Dermis microvascular lymphatic vessel endothelial cell (primary cell): ENCODE data around the gene RAPGEF6. TPM values are rescaled to one million over a fixed set of nuclear protein-coding genes. Genes with fewer than 3 reads are reported as not detected.

Experiments used
- DNase-seq, 2 donors: peaks; one replicate each; pipeline versions ENCODE4 v3.0.0 to v3.0.0-alpha.2; 2010; ENCODE audit warnings: low read depth in 2 of 2
- total RNA-seq: library from RNA; depleted of rRNA; stranded (reverse); fragments of >200 nt; gene quantifications from 2 replicates; pipeline ENCODE4 v1.2.1, GENCODE V29; 2014

RAPGEF6 gene
- total RNA-seq, 1 donor from 2014 or later = 13.7 TPM

DNA sequence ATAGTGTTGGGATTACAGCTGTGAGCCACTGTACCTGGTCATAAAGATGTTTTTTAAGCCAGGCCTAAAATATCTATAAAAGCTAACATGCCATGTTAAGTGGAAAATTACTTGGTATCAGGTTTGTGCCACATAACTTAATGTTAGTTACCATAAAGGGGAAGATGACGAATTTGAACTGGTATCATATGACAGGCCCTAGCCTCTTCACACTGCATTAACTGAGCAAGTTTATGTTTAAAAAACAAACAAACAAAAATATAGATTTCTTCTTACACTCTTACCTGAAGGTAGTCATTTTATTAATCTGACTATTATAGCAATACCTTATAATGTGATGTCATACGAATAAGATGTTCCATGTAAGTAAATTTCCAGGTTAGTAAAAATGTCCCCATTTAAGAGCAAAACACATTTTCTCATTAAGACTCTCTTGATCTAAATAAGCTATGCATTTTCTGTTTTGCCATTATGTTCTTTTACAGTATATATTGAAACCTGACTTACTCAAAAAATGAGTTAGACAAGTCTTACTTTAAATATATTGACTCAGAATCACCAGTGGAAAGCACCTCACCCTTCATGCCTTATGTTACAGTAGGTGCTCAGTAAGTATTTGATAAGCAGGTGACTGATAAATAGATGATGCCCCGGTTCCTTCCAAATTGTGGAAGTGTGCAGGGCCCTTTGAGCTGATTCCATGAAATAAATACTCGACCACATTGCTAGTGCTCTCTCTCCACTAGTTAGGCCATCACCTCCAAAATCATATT lies 245.7 kb downstream of the RAPGEF6 start:
- no peak for DNase-seq

GRCh38 chr5:131387255-131387654 lies 247.8 kb downstream of the RAPGEF6 start:
- DNase-seq = no peak

DNA sequence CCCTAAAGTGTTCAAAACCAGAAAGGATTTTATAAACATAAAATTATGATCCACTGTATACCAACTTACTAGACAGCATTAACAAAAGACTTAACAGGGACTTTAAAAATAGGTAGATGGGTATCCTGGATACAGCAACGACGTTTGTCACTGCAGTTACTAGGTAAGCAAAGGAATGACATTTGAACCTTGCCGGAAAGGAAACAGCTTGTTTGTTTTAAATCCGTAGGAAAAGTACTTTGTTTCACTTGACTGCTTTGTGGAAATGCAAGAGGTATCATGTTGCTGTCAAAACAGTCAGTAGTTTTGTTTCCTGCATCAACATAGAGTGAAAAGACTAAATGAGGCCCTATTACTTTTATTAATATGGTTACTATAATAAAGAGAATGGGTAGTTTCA lies 248.2 kb downstream of the RAPGEF6 start:
- DNase-seq = peak; percentile 96 to 99

- no peak for DNase-seq
Measured at GRCh38 chr5:131386124-131386523, 248.9 kb downstream of the RAPGEF6 start.

DNA sequence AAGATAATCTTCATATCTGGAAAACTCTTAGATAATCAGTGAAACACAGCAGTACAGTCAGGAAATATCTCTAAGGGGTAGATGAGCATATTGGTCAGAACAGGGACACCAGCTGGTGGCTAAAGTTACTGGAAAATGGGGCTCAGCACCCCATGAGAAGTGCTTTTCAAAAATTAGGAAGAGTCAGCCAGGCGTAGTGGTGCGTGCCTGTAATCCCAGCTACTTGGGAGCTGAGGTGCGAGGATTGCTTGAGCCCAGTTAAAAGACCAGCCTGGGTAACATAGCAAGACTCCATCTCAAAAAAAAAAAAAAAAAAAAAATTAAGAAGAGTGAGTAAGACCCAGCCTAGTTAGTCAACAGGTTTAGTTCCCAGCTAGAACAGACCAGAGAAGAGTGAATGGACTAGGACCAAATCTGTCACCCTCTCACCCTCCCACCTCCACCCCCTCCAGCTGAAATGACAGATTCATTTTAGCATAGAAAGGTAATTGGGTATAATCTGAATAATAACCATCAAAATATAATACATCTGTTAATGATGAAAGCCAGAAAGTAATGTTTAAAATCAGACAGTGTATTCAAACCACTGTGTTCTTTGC lies 250.3 kb downstream of the RAPGEF6 start:
- no peak for DNase-seq

- no peak for DNase-seq
Measured at GRCh38 chr5:131384173-131384572, 250.9 kb downstream of the RAPGEF6 start.

DNA sequence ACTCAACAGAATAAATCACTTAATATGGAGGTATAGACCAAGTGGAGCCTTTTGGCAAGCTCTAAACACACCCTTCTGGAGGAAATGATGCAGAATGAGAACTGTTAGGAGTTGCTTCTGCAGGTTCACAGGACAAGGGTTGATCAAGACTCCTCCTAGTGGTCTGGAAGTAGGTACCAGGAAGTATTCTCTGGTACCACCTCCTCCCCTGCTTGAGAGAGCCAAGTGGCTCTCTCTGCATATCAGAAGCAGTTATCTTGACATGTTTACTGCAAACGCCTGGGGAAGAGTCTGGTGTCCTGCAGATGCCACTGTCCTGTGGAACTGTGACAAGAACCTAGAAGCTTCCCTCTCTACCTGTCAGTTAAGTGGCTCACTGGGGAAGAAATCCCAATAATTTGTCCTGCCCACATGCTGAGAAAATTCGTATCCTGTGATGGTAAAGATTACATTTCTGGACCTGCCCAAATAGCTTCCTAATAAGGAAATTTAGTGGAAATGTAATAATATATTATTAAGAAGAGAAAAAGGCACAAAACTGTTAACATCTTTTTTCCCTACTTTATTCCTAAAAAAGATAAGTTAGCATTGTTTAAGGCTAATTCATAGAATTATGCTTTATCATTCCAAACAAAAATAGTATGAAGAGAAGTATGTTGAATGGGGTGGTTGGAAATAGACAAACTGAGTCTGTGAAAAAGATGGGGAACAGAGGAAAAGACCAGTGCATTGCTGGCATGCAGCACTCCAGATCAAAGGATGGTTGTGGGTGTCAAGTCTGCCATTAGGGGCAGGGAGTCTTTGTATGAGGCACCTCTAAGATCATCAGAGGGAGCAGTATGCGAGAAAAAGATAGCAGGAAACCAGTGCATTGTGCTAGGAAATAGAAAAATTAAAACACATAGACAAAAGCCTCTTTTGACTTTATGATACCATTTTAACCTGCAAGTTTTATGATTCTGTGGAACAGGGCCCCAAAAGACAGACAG lies 252.3 kb downstream of the RAPGEF6 start:
- peak in 1 of 2 donors; percentile 61 for DNase-seq

DNA sequence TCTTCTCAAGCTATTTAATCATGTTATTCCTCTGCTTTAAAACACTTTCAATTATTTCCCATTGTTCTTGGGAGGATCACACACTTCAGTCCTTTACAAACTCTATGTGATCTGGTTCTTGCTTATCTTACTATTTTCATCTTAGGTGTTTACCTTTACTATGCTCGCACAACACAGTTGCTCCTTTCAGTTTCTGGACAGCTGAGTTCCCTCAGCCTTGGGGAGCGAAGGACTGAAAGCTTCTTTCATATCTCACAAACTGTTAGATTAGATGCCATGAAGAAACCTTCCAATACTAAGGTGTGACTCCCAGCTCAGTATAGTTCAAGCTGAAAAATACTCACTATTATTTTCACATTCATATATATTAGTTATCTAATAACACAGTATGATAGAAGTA lies 253.3 kb downstream of the RAPGEF6 start:
- no peak for DNase-seq

DNA sequence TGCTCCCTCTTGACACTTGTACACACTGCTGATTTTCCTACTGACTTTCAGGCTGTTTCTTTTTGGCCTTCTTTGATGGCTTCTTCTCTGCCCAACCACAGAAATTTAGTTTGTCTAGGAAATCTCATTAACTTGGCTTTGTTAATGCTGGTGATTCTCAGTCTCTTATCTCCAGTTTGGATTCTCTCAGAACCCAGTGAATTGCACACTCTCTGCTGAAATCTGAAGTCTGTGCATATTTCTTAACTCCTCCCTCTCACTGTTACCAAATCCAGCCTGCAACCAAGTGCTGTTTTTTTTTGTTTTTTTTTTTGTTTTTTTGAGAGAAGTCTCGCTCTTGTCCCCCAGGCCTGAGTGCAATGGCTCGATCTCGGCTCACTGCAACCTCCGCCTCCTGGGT lies 254.0 kb downstream of the RAPGEF6 start:
- DNase-seq = no peak

- DNase-seq = peak in 1 of 2 donors; percentile 50
Measured at GRCh38 chr5:131380238-131380637, 254.8 kb downstream of the RAPGEF6 start.

DNA sequence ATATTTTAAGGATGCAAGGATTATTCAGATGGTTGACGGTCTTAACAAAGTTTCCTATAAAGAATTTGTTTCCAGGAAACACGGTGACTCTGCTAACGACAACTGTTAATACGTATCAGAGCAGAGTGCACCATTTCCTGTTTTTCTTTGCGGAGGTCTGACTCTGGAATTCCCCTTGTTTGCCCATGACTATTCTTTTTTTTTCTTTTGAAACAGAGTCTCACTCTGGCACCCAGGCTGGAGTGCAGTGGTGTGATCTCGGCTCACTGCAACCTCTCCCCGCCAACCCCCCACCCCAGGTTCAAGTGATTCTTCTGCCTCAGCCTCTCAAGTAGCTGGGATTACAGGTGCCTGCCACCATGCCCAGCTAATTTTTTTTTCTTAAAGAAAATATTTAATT lies 255.3 kb downstream of the RAPGEF6 start:
- DNase-seq = peak; percentile 98 to 99

- DNase-seq = peak; percentile 48 to 65
Measured at GRCh38 chr5:131378721-131379541, 256.1 kb downstream of the RAPGEF6 start.

DNA sequence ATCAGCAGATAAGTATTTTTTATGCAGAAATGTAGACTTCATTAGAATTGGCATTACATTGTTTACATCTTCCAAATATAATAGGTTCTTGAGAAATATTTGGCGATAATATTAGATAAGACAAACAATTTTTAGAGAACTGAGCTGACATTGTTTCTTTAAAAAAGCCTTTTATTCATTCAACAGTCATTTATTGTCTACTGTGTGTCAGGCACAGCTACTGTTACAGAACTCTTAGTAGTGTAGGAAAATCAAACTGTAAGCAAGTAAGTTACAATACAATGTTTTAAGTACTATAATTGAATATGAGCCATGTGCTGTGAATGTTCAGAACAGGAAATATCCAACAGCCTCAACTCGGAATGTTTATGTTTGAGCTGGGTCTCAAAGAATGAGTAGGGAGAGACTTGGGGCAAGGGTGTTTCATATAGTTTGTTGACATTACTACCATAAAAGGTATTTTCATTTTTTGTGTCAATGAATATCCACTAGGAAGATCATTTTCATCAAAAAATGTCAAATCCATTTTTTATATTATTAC lies 257.2 kb downstream of the RAPGEF6 start:
- DNase-seq = peak; percentile 50 to 86

- DNase-seq = no peak
Measured at GRCh38 chr5:131377346-131377745, 257.7 kb downstream of the RAPGEF6 start.

GRCh38 chr5:131375351-131375750 lies 259.7 kb downstream of the RAPGEF6 start:
- no peak for DNase-seq

Other genes with a start within 250 kb of the RAPGEF6 start
- gene FNIP1, start 161.8 kb upstream of the RAPGEF6 start, total RNA-seq = 25.8 and 33.4 TPM in 2 replicates